ENCODE measurements around the gene AMPD3.

AMPD3 gene

GRCh38 chr11:10443721-10444235 is 11.3 kb upstream of the AMPD3 start:
- DNase-seq (ENCODE audit: low read depth): no peak
- TF ChIP-seq, protein P1, sequence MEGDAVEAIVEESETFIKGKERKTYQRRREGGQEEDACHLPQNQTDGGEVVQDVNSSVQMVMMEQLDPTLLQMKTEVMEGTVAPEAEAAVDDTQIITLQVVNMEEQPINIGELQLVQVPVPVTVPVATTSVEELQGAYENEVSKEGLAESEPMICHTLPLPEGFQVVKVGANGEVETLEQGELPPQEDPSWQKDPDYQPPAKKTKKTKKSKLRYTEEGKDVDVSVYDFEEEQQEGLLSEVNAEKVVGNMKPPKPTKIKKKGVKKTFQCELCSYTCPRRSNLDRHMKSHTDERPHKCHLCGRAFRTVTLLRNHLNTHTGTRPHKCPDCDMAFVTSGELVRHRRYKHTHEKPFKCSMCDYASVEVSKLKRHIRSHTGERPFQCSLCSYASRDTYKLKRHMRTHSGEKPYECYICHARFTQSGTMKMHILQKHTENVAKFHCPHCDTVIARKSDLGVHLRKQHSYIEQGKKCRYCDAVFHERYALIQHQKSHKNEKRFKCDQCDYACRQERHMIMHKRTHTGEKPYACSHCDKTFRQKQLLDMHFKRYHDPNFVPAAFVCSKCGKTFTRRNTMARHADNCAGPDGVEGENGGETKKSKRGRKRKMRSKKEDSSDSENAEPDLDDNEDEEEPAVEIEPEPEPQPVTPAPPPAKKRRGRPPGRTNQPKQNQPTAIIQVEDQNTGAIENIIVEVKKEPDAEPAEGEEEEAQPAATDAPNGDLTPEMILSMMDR (IDR thresholded peaks at IDR 0.05; ENCODE audit: control insufficient read depth, extremely low read depth, insufficient read depth): no peak
- no peak overlapping the region for H3K4me3 ChIP-seq (ENCODE audit: low read depth, low read length)

- TF ChIP-seq, protein P1 (IDR thresholded peaks at IDR 0.05; ENCODE audit: control insufficient read depth, extremely low read depth, insufficient read depth): no peak
- no peak for DNase-seq (ENCODE audit: low read depth)
- H3K4me3 ChIP-seq (ENCODE audit: low read depth, low read length): no peak overlapping the region
These were observed 10.2 kb upstream of the AMPD3 start for GRCh38 chr11:10444725-10445315.

DNA sequence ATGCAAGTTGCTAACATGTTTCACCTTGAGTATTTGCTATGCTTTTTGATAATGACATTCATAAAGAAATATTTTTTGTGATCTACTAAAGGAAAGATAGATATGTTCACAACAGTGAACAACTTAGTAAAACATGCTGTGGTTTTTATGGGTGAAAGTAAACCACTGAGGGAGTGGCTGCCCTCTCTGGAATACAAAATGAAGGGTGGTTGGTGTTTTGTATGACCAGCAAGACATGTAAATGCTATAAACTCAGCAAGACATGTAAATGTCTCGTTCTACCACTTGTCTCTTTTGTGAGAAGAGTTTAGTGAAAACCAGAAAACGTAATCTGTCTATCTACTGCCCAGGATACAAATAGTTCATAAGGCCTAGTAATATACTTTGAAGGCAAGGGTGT is 7.6 kb upstream of the AMPD3 start:
- DNase-seq (ENCODE audit: low read depth): no peak
- TF ChIP-seq, protein P1 (IDR thresholded peaks at IDR 0.05; ENCODE audit: control insufficient read depth, extremely low read depth, insufficient read depth): no peak

GRCh38 chr11:10450462-10451425 is 4.3 kb upstream of the AMPD3 start:
- H3K4me3 ChIP-seq (ENCODE audit: low read depth, low read length): no peak overlapping the region
- no peak for DNase-seq (ENCODE audit: low read depth)

More for the DNA sequence above, 7.6 kb upstream of the AMPD3 start:
- H3K4me3 ChIP-seq (ENCODE audit: low read depth, low read length): no peak overlapping the region

GRCh38 chr11:10451426-10452116 is 3.5 kb upstream of the AMPD3 start:
- TF ChIP-seq, protein P1 (IDR thresholded peaks at IDR 0.05; ENCODE audit: control insufficient read depth, extremely low read depth, insufficient read depth): no peak
- DNase-seq (ENCODE audit: low read depth): no peak
- H3K4me3 ChIP-seq (ENCODE audit: low read depth, low read length): no peak overlapping the region

More at GRCh38 chr11:10450462-10451425, 4.3 kb upstream of the AMPD3 start:
- TF ChIP-seq, protein P1 (IDR thresholded peaks at IDR 0.05; ENCODE audit: control insufficient read depth, extremely low read depth, insufficient read depth): no peak

DNA sequence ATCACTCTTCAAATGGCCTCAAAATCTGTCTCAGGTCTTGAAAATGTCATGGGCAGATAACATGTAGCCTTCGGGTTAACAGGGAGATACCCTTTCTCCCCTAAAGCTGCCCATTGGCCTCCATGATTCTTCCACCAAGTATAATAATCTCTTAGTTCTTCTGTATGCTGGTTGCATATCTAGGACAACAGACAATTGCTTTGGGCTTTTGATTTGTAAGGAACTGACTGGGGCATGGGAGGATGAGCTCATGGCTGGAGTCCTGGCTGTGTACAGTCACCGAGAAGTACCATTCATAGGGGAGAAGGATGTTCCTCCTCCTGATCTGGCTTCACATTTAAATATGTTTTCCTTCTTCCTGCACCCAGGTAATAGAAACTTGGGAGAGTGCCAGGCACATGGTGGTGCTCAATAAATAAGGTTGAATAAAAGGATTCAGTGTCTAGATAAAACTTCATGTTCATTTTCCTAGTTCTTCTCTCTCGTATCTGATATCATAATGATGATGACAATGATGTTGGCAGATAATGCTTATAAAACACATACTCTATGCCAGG is 2.8 kb upstream of the AMPD3 start:
- DNase-seq (ENCODE audit: low read depth): no peak
- TF ChIP-seq, protein P1 (IDR thresholded peaks at IDR 0.05; ENCODE audit: control insufficient read depth, extremely low read depth, insufficient read depth): no peak
- no peak overlapping the region for H3K4me3 ChIP-seq (ENCODE audit: low read depth, low read length)
